H1 (cell line): ENCODE measurements around the gene OSTN. TPM values are rescaled to one million over a fixed set of nuclear protein-coding genes. Genes with fewer than 3 reads are reported as not detected.

Experiments used
- CTCF ChIA-PET: fragments of 300-600 bp; sonication (Branson Sonifier 250); formaldehyde crosslinking; loops from one replicate; lab custom pipeline; 2021; ENCODE audit not compliant: partially characterized antibody; lab: Charles Lee
- POLR2A ChIA-PET: fragments of 300-600 bp; sonication (Branson Sonifier 250); formaldehyde crosslinking; loops from one replicate; lab custom pipeline; 2021; ENCODE audit warnings: inconsistent platforms; ENCODE audit not compliant: partially characterized antibody; lab: Charles Lee
- DNase-seq, 2 experiments: peaks; one replicate each; pipeline versions ENCODE4 v3.0.0 to v3.0.0-alpha.2; 2010 to 2022; ENCODE audit warnings: low spot score in 2 of 2, low read depth in 1 of 2, mixed read lengths in 1 of 2
- FAIRE-seq: peaks from 2 replicates; lab custom pipeline; 2011; peaks lifted over from hg19 to GRCh38; lab: Jason Lieb, UNC
- H2AFZ ChIP-seq: 2 replicates; pipeline ENCODE4 v1.8.1; 2012; ENCODE audit warnings: low read length, inconsistent platforms
- H2AK5ac ChIP-seq: 2 replicates; pipeline ENCODE4 v1.6.1; 2013; ENCODE audit warnings: low read depth, low read length
- H2BK120ac ChIP-seq: replicated peaks from 2 replicates; pipeline ENCODE3; 2013; ENCODE audit warnings: low read depth, low read length, inconsistent platforms
- H2BK12ac ChIP-seq: 2 replicates; pipeline ENCODE4 v1.6.1; 2013; ENCODE audit warnings: low read depth, low read length
- H2BK15ac ChIP-seq: 2 replicates; pipeline ENCODE4 v1.6.1; 2013; ENCODE audit warnings: low read length
- H2BK20ac ChIP-seq: 2 replicates; pipeline ENCODE4 v1.6.1; 2013; ENCODE audit warnings: low read length
- H2BK5ac ChIP-seq: 2 replicates; pipeline ENCODE4 v1.6.1; 2013; ENCODE audit warnings: low read depth, low read length
- H3K14ac ChIP-seq: 2 replicates; pipeline ENCODE4 v1.6.1; 2013; ENCODE audit warnings: inconsistent platforms; ENCODE audit not compliant: insufficient read length
- H3K18ac ChIP-seq: 2 replicates; pipeline ENCODE4 v1.6.1; 2013; ENCODE audit warnings: low read length; ENCODE audit errors: extremely low read depth
- H3K23ac ChIP-seq: 2 replicates; pipeline ENCODE4 v1.6.1; 2013; ENCODE audit warnings: inconsistent platforms; ENCODE audit not compliant: insufficient read length
- H3K23me2 ChIP-seq: 2 replicates; pipeline ENCODE4 v1.6.1; 2013; ENCODE audit warnings: low read depth, low read length
- H3K27ac ChIP-seq: 2 replicates; pipeline ENCODE4 v1.6.1; 2011; ENCODE audit warnings: low read depth, low read length, inconsistent platforms
- H3K27me3 ChIP-seq, 4 experiments: replicated peaks in 1 of 4; 1 replicate in 1 of 4; 2 replicates in 3 of 4; pipeline versions ENCODE4 v1.6.1 to v1.8.1; 2011 to 2013; ENCODE audit warnings: low read length in 3 of 4, mild to moderate bottlenecking in 3 of 4, inconsistent platforms in 2 of 4, mixed read lengths in 2 of 4, moderate library complexity in 1 of 4; ENCODE audit not compliant: control insufficient read depth in 3 of 4, insufficient read depth in 3 of 4; ENCODE audit errors: extremely low read depth in 1 of 4
- H3K36me3 ChIP-seq, 4 experiments: 2 replicates each; pipeline versions ENCODE4 v1.6.1 to v1.8.1; 2011 to 2013; ENCODE audit warnings: mild to moderate bottlenecking in 4 of 4, low read length in 3 of 4, moderate library complexity in 2 of 4, control low read depth in 1 of 4, inconsistent platforms in 1 of 4; ENCODE audit not compliant: insufficient read depth in 4 of 4, control insufficient read depth in 2 of 4
- H3K4ac ChIP-seq: replicated peaks from 2 replicates; pipeline ENCODE3; 2013; ENCODE audit warnings: low read length, low read depth, mixed read lengths, inconsistent platforms; ENCODE audit not compliant: insufficient read length
- H3K4me1 ChIP-seq, 4 experiments: replicated peaks in 1 of 4; 1 replicate in 1 of 4; 2 replicates in 3 of 4; pipeline versions ENCODE4 v1.6.1 to v1.8.1; 2011 to 2013; ENCODE audit warnings: low read length in 3 of 4, inconsistent platforms in 2 of 4, mixed read lengths in 1 of 4; ENCODE audit not compliant: insufficient read depth in 4 of 4, control insufficient read depth in 3 of 4
- H3K4me2 ChIP-seq, 2 experiments: 2 replicates each; pipeline versions ENCODE4 v1.6.1 to v1.8.1; 2011 to 2013; ENCODE audit warnings: low read depth in 2 of 2, low read length in 2 of 2, control low read depth in 1 of 2, inconsistent platforms in 1 of 2, mild to moderate bottlenecking in 1 of 2; ENCODE audit not compliant: insufficient read depth in 1 of 2
- H3K4me3 ChIP-seq, 4 experiments: fragments of 200-600, 300-600 bp in 1 of 4; sonication (generic), shearing (Covaris generic), sonication (Bioruptor Twin) in 1 of 4; 2 replicates each; pipeline versions ENCODE4 v1.5.1 to v1.8.1; 2011 to 2016; ENCODE audit warnings: low read length in 4 of 4, low read depth in 3 of 4, control low read depth in 2 of 4, inconsistent platforms in 2 of 4, mild to moderate bottlenecking in 2 of 4, mixed read lengths in 1 of 4, moderate library complexity in 1 of 4; ENCODE audit not compliant: insufficient read depth in 2 of 4; ENCODE audit errors: extremely low read depth in 1 of 4
- H3K56ac ChIP-seq: replicated peaks from 2 replicates; pipeline ENCODE3; 2013; ENCODE audit warnings: low read depth, mild to moderate bottlenecking, mixed read lengths, low read length, inconsistent platforms; ENCODE audit not compliant: insufficient read length
- H3K79me1 ChIP-seq: 2 replicates; pipeline ENCODE4 v1.6.1; 2013; ENCODE audit warnings: low read depth, low read length, control low read depth
- H3K79me2 ChIP-seq, 2 experiments: 2 replicates each; pipeline versions ENCODE4 v1.6.1 to v1.8.1; 2012 to 2013; ENCODE audit warnings: low read length in 2 of 2, mild to moderate bottlenecking in 2 of 2, inconsistent platforms in 1 of 2; ENCODE audit not compliant: insufficient read depth in 2 of 2, control insufficient read depth in 1 of 2
- H3K9ac ChIP-seq, 4 experiments: replicated peaks in 1 of 4; 1 replicate in 1 of 4; 2 replicates in 3 of 4; pipeline versions ENCODE4 v1.6.1 to v1.8.1; 2011 to 2013; ENCODE audit warnings: low read depth in 3 of 4, low read length in 3 of 4, control low read depth in 2 of 4, mild to moderate bottlenecking in 2 of 4, moderate library complexity in 2 of 4, inconsistent platforms in 1 of 4; ENCODE audit errors: extremely low read depth in 1 of 4
- H3K9me3 ChIP-seq, 2 experiments: 2 replicates each; pipeline versions ENCODE4 v1.6.1 to v1.8.1; 2012 to 2013; ENCODE audit warnings: mild to moderate bottlenecking in 2 of 2, moderate library complexity in 2 of 2, control low read depth in 1 of 2, inconsistent platforms in 1 of 2, low read depth in 1 of 2, low read length in 1 of 2, mixed read lengths in 1 of 2; ENCODE audit not compliant: insufficient read depth in 2 of 2
- H4K20me1 ChIP-seq, 2 experiments: replicated peaks in 1 of 2; 2 replicates each; pipeline versions ENCODE3 to v1.8.1; 2011 to 2013; ENCODE audit warnings: inconsistent platforms in 2 of 2, low read length in 2 of 2, mild to moderate bottlenecking in 1 of 2; ENCODE audit not compliant: insufficient read depth in 2 of 2, control insufficient read depth in 1 of 2
- H4K5ac ChIP-seq: 2 replicates; pipeline ENCODE4 v1.6.1; 2013; ENCODE audit warnings: low read length, low read depth, mixed read lengths, inconsistent platforms; ENCODE audit not compliant: insufficient read length
- H4K8ac ChIP-seq: 2 replicates; pipeline ENCODE4 v1.8.0; 2013; ENCODE audit warnings: mild to moderate bottlenecking, moderate library complexity, low read length, inconsistent platforms; ENCODE audit not compliant: insufficient read depth; ENCODE audit errors: extremely low read depth
- H4K91ac ChIP-seq: replicated peaks from 2 replicates; pipeline ENCODE3; 2013; ENCODE audit warnings: low read length, mixed read lengths, inconsistent platforms; ENCODE audit not compliant: insufficient read length
- CREB1 ChIP-seq: IDR thresholded peaks from 2 replicates; pipeline ENCODE4 v1.6.1; 2012; ENCODE audit warnings: inconsistent platforms
- WGBS, 2 experiments: shearing (Covaris generic) in 1 of 2; methylation state at CpG; one replicate each; pipeline versions ENCODE4 v1.1.6 to v1.1.7; 2013 to 2015; ENCODE audit warnings: low lambda C conversion rate in 2 of 2, mixed read lengths in 2 of 2, inconsistent platforms in 1 of 2, low coverage in 1 of 2, missing lambda C conversion rate in 1 of 2; ENCODE audit not compliant: insufficient replicate concordance in 2 of 2, insufficient coverage in 1 of 2, insufficient read length in 1 of 2; ENCODE audit errors: extremely low coverage in 1 of 2, missing lambda C conversion rate in 1 of 2; 5-methylcytosine and 5-hydroxymethylcytosine counted together
- polyA plus RNA-seq, 7 experiments: library from polyadenylated mRNA; depleted of rRNA in 3 of 7; stranded (reverse) in 5 of 7; unstranded in 2 of 7; fragments of >200 nt in 5 of 7; fragments of 200-250 nt in 2 of 7; gene quantifications; 1 replicate in 5 of 7; 2 replicates in 1 of 7; 4 replicates in 1 of 7; pipeline versions ENCODE4 v1.2.1 to v1.2.3, GENCODE V29; 2011 to 2013; ENCODE audit warnings: missing spikeins in 2 of 7, mixed read lengths in 2 of 7
- total RNA-seq: library from RNA; stranded (reverse); fragmentation: NEBNext Ultra II Directional; extraction: Animal tissue kit (Norgen Biotek cat#: 25700); gene quantifications from 2 replicates; pipeline ENCODE4 v1.2.1, GENCODE V29; 2021

Gene OSTN
- total and polyA plus RNA-seq, 2 of the 8 experiments (the other 6 are each of a cell fraction or from before 2014, with no cell fraction given): not detected

DNA sequence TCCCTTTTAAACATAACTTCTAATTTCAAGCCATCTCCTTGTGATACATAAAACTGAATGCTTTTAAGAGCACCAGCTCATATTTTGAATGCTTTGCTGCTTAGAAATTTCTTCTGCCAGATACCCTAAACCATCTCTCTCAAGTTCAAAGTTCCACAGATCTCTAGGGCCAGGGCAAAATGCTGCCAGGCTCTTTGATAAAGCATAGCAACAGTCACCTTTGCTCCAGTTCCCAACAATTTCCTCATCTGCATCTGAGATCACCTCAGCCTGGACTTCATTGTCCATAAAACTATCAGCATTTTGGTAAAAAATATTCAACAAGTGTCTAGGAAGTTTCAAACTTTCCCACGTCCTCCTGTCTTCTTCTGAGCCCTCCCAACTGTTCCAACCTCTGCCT lies 17.5 kb downstream of the OSTN start:
- no peak for FAIRE-seq
- H2BK120ac ChIP-seq: no peak overlapping the region
- H2AK5ac ChIP-seq: no peak overlapping the region
- H3K79me1 ChIP-seq: no peaks in the 10 kb centered on the region
- H4K5ac ChIP-seq: no peak overlapping the region
- no peak overlapping the region for H3K9ac ChIP-seq
- WGBS, 2 experiments: 89% methylated on average over 1 of the region's 1 CpG; no CpG with 5 or more reads in 1 of the 2 experiments
- DNase-seq: no peak
- no peak overlapping the region for H2BK15ac ChIP-seq
- no peak overlapping the region for H3K23ac ChIP-seq
- no peak overlapping the region for H2BK12ac ChIP-seq
- H3K27ac ChIP-seq: no peak overlapping the region
- no peak overlapping the region for H4K91ac ChIP-seq
- no peak overlapping the region for H3K4me2 ChIP-seq
- no peak overlapping the region for H2AFZ ChIP-seq
- ChIA-PET CTCF (no interaction called here), POLR2A (no interaction called here)
- no peak overlapping the region for H3K4me3 ChIP-seq
- H3K23me2 ChIP-seq: no peaks in the 10 kb centered on the region
- no peak overlapping the region for H3K18ac ChIP-seq
- no peak overlapping the region for H3K56ac ChIP-seq
- no peak overlapping the region for H3K14ac ChIP-seq
- H4K8ac ChIP-seq: no peak overlapping the region
- no peaks in the 10 kb centered on the region for H3K36me3 ChIP-seq
- H3K4me1 ChIP-seq: no peaks in the 10 kb centered on the region
- no peaks in the 10 kb centered on the region for H4K20me1 ChIP-seq
- H3K79me2 ChIP-seq: no peaks in the 10 kb centered on the region
- H3K9me3 ChIP-seq: peaks cover 2 to 8% of the 10 kb centered on the region in 2 experiments; a peak in 2 of 4 replicates
- no peak overlapping the region for H2BK5ac ChIP-seq
- H2BK20ac ChIP-seq: no peak overlapping the region
- H3K4ac ChIP-seq: no peak overlapping the region
- H3K27me3 ChIP-seq: no peaks in the 10 kb centered on the region
- no peak for TF ChIP-seq CREB1
